Umbilical cord (tissue), 2 donors: Measurements from ENCODE around the gene FRMD3. TPM values are rescaled to one million over a fixed set of nuclear protein-coding genes. Genes with fewer than 3 reads are reported as not detected.
"Not testable (repeated sequence)": the region's sequence is repeated elsewhere in the genome, so short reads cannot be mapped to it uniquely, and the experiment has no call there.

Experiments used
- DNase-seq: peaks from one replicate; pipeline ENCODE4 v3.0.0-alpha.2; 2015; ENCODE audit warnings: low spot score
- total RNA-seq: library from RNA; depleted of rRNA; stranded (reverse); fragments of >200 nt; gene quantifications from one replicate; pipeline ENCODE4 v1.2.3, GENCODE V29; 2014; ENCODE audit warnings: low replicate concordance; ENCODE audit not compliant: insufficient read depth

Gene FRMD3
- total RNA-seq, 1 donor from 2014 or later = 51.3 TPM

- DNase-seq = no peak
Observed at GRCh38 chr9:83523684-83524083, 14.5 kb downstream of the FRMD3 start.

GRCh38 chr9:83521411-83521810, 16.8 kb downstream of the FRMD3 start:
- DNase-seq = no peak

GRCh38 chr9:83521011-83521410, 17.2 kb downstream of the FRMD3 start:
- DNase-seq = no peak

- DNase-seq = no peak
Observed at GRCh38 chr9:83520292-83520691, 17.9 kb downstream of the FRMD3 start.

GRCh38 chr9:83517980-83518379, 20.2 kb downstream of the FRMD3 start:
- not testable (repeated sequence) for DNase-seq

GRCh38 chr9:83514767-83515166, 23.4 kb downstream of the FRMD3 start:
- DNase-seq = no peak

- DNase-seq = no peak
Observed at GRCh38 chr9:83512621-83513020, 25.6 kb downstream of the FRMD3 start.

GRCh38 chr9:83511051-83511450, 27.1 kb downstream of the FRMD3 start:
- DNase-seq = no peak

GRCh38 chr9:83509402-83509801, 28.8 kb downstream of the FRMD3 start:
- peak; percentile 63 for DNase-seq

GRCh38 chr9:83508067-83508466, 30.1 kb downstream of the FRMD3 start:
- DNase-seq = no peak

GRCh38 chr9:83505282-83505681, 32.9 kb downstream of the FRMD3 start:
- DNase-seq = no peak

GRCh38 chr9:83503866-83504265, 34.3 kb downstream of the FRMD3 start:
- DNase-seq = no peak

- no peak for DNase-seq
Observed at GRCh38 chr9:83501565-83501964, 36.6 kb downstream of the FRMD3 start.

GRCh38 chr9:83497441-83497840, 40.8 kb downstream of the FRMD3 start:
- DNase-seq = no peak

- DNase-seq = no peak
Observed at GRCh38 chr9:83491995-83492394, 46.2 kb downstream of the FRMD3 start.

GRCh38 chr9:83491413-83491812, 46.8 kb downstream of the FRMD3 start:
- DNase-seq = no peak

- no peak for DNase-seq
Observed at GRCh38 chr9:83489961-83490360, 48.2 kb downstream of the FRMD3 start.

GRCh38 chr9:83484990-83485389, 53.2 kb downstream of the FRMD3 start:
- no peak for DNase-seq

- no peak for DNase-seq
Observed at GRCh38 chr9:83483223-83483622, 55.0 kb downstream of the FRMD3 start.

- no peak for DNase-seq
Observed at GRCh38 chr9:83479765-83480164, 58.4 kb downstream of the FRMD3 start.

- no peak for DNase-seq
Observed at GRCh38 chr9:83477571-83477970, 60.6 kb downstream of the FRMD3 start.

GRCh38 chr9:83477120-83477519, 61.1 kb downstream of the FRMD3 start:
- no peak for DNase-seq

GRCh38 chr9:83476513-83476912, 61.7 kb downstream of the FRMD3 start:
- no peak for DNase-seq

GRCh38 chr9:83475741-83476140, 62.5 kb downstream of the FRMD3 start:
- no peak for DNase-seq

- DNase-seq = no peak
Observed at GRCh38 chr9:83474631-83475030, 63.6 kb downstream of the FRMD3 start.
